ENCODE data around the gene ADAMTS4. TPM values are rescaled to one million over a fixed set of nuclear protein-coding genes. Genes with fewer than 3 reads are reported as not detected.

ADAMTS4 gene
- total and polyA plus RNA-seq, 8 donors = 0.89 to 20.6 (median 2.3) TPM

DNA sequence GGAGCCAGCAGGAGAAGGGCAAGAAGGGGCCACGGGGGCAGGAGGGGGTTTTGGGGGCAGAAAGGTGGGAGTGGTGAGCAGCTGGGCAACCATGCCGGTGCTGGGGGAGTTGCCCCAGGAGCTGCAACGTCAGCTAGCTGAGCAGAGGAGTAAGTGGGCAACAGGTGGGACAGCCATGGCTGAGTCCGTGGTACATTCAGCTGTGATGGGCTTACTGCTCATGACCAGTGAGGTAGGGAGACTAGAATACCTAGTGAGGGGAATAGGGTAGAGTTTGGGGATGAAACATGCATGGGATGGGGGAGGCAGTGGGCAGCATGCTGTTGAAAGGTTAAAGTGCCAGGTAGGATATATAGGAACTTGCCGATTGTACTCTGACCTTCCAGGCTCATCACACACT, 37.2 kb downstream of the ADAMTS4 start:
- peaks cover 31 to 58% (median 52%) of the 10 kb centered on the region in 4 donors for H3K4me1 ChIP-seq
- intact Hi-C loops (cut with DNase I; ENCODE audit: low total_unique reads) = no loop called here
- no peaks in the 10 kb centered on the region for H3K27me3 ChIP-seq
- H3K9me3 ChIP-seq = no peaks in the 10 kb centered on the region
- peak overlapping the region in 2 of 5 donors; percentile 6 to 22 for H3K27ac ChIP-seq
- DNase-seq = no peak
- WGBS, 5 donors = 83 to 92% (median 89%) methylated on average over 5 of the region's 5 CpGs
- TF ChIP-seq, protein P1, sequence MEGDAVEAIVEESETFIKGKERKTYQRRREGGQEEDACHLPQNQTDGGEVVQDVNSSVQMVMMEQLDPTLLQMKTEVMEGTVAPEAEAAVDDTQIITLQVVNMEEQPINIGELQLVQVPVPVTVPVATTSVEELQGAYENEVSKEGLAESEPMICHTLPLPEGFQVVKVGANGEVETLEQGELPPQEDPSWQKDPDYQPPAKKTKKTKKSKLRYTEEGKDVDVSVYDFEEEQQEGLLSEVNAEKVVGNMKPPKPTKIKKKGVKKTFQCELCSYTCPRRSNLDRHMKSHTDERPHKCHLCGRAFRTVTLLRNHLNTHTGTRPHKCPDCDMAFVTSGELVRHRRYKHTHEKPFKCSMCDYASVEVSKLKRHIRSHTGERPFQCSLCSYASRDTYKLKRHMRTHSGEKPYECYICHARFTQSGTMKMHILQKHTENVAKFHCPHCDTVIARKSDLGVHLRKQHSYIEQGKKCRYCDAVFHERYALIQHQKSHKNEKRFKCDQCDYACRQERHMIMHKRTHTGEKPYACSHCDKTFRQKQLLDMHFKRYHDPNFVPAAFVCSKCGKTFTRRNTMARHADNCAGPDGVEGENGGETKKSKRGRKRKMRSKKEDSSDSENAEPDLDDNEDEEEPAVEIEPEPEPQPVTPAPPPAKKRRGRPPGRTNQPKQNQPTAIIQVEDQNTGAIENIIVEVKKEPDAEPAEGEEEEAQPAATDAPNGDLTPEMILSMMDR (IDR thresholded peaks at IDR 0.05) = no peak
- no peak for TF ChIP-seq POLR2A (IDR thresholded peaks at IDR 0.05)
- TF ChIP-seq POLR2AphosphoS5 (IDR thresholded peaks at IDR 0.05) = no peak
- TF ChIP-seq EP300 (IDR thresholded peaks at IDR 0.05) = no peak
- H3K36me3 ChIP-seq = peaks cover 9 to 68% (median 59%) of the 10 kb centered on the region in 4 donors
- H3K4me3 ChIP-seq = no peak overlapping the region

DNA sequence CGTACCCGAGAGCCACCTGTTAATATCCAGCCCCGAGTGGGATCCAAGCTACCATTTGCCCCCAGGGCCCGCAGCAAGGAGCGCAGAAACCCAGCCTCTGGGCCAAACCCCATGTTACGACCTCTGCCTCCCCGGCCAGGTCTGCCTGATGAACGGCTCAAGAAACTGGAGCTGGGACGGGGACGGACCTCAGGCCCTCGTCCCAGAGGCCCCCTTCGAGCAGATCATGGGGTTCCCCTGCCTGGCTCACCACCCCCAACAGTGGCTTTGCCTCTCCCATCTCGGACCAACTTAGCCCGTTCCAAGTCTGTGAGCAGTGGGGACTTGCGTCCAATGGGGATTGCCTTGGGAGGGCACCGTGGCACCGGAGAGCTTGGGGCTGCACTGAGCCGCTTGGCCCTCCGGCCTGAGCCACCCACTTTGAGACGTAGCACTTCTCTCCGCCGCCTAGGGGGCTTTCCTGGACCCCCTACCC, 38.1 kb downstream of the ADAMTS4 start:
- Histone ChIP-seq H3K27ac (peak overlapping the region in 1 of 5 donors; percentile 90), H3K36me3 (peaks cover 9 to 68% (median 59%) of the 10 kb centered on the region in 4 donors), H3K9me3 (no peaks in the 10 kb centered on the region), H3K4me1 (peaks cover 31 to 59% (median 49%) of the 10 kb centered on the region in 4 donors), H3K4me3 (peak overlapping the region in 1 of 4 donors; percentile 96), H3K27me3 (no peaks in the 10 kb centered on the region)
- no peak for TF ChIP-seq POLR2AphosphoS5 (IDR thresholded peaks at IDR 0.05)
- no peak for TF ChIP-seq EP300 (IDR thresholded peaks at IDR 0.05)
- TF ChIP-seq, protein P1 (IDR thresholded peaks at IDR 0.05) = no peak
- TF ChIP-seq POLR2A (IDR thresholded peaks at IDR 0.05) = no peak
- intact Hi-C loops (cut with DNase I; ENCODE audit: low total_unique reads) = no loop called here
- DNase-seq = no peak
- 92 to 95% (median 94%) methylated on average over 15 to 22 of the region's 22 CpGs for WGBS, 5 donors

DNA sequence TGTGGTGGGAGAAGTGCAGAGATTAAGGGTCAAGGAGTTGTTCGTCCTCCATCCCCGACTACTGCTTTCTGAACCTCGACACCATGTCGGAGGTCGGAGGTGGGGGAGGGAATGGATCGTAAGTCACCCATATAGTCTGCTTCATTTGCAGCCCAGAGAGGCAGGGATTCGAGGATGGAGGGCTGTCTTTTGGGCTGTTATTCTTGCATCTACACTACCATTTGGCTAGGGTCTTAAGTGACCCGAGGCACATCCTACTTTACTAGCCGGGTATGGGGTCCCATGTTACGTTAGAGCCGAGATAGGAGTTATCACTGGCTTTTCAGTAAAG, 39.0 kb downstream of the ADAMTS4 start:
- Histone ChIP-seq H3K36me3 (peaks cover 9 to 65% (median 59%) of the 10 kb centered on the region in 4 donors), H3K27me3 (no peaks in the 10 kb centered on the region), H3K9me3 (no peaks in the 10 kb centered on the region), H3K4me3 (peak overlapping the region; percentile 69 to 99 (median 93)), H3K4me1 (peaks cover 30 to 59% (median 48%) of the 10 kb centered on the region in 4 donors), H3K27ac (peak overlapping the region; percentile 87 to 93 (median 90))
- 3 to 6% (median 6%) methylated on average over 11 of the region's 11 CpGs for WGBS, 5 donors
- TF ChIP-seq POLR2AphosphoS5 (IDR thresholded peaks at IDR 0.05) (no peak), EP300 (IDR thresholded peaks at IDR 0.05) (no peak), POLR2A (IDR thresholded peaks at IDR 0.05) (no peak)
- TF ChIP-seq, protein P1 (IDR thresholded peaks at IDR 0.05) = no peak
- intact Hi-C loops (cut with DNase I; ENCODE audit: low total_unique reads) = no loop called here
- DNase-seq = no peak

DNA sequence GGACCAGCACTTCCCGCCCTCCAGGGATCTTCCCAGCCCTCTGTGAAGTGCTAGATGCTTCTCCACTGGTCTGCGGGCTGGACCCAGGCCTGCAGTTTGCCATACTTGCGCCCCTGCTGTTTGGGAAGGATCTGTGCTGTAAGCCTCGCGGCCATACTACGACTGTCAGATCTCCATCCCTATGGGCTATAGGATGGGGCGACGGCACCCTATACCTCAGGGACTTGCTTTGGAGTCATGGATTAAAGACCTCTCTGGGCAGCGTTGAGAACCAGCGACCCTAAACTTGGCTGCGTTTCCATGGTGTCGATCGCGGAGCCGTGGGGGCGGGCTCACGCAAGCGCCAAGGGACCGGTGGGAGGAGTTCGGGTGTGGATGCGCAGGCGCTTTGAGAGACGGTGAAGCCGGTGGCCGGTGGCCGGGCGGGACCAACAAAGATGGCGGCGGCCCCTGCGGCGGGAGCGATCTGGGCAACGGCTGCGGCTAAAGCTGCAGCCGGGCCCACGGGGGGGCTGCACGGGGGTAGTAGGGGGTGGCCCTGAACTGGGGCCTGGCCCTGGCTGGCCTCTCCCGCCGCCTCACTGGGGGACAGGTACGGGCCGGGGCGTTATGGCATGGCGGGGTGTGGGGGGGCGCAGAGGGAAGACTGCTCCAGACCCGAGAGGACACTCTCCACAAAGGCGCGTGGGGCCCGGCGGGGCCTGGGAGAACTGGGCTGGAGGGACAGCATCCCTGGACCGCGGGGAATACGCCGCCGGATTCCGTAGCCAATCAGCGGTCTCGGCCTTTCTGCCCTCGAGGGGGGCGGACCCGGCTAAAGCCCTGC, 39.6 kb downstream of the ADAMTS4 start, which contains the start of gene USP21:
USP21 (plus strand) TSS at position 414 of the 826 bp plus-strand sequence. CDS start 1,141 bp downstream, outside the sequence.
- H3K4me1 ChIP-seq = peaks cover 36 to 60% (median 52%) of the 10 kb centered on the region in 4 donors
- peak within 1 kb of the TSS; percentile 69 to 99 (median 93) for H3K4me3 ChIP-seq
- WGBS, 5 donors = 1 to 2% (median 2%) methylated on average over 28 to 60 of the region's 60 CpGs
- H3K36me3 ChIP-seq = peaks cover 9 to 59% (median 53%) of the 10 kb centered on the region in 4 donors
- H3K9me3 ChIP-seq = no peaks in the 10 kb centered on the region
- peak within 1 kb of the TSS; percentile 87 to 93 (median 90) for H3K27ac ChIP-seq
- no peaks in the 10 kb centered on the region for H3K27me3 ChIP-seq
- peak; percentile 94 to 98 for DNase-seq
- TF ChIP-seq EP300 (IDR thresholded peaks at IDR 0.05) = no peak
- TF ChIP-seq, protein P1 (IDR thresholded peaks at IDR 0.05) = peak in 3 of 7 experiments; percentile 9 to 16 (median 12)
- TF ChIP-seq POLR2AphosphoS5 (IDR thresholded peaks at IDR 0.05) = peak; percentile 46 to 87 (median 70)
- peak in 1 of 4 donors; percentile 21 for TF ChIP-seq POLR2A (IDR thresholded peaks at IDR 0.05)
- intact Hi-C loops (cut with DNase I; ENCODE audit: low total_unique reads) = no loop called here
